ENCODE data around the gene TSLP.
A peak's percentile ranks its signal among the peaks of the same experiment; 100 is the strongest.

TSLP gene

GRCh38 chr5:111071413-111071812, at the start of gene TSLP:
TSLP (plus strand) TSS chr5:111071713; CDS start chr5:111071891, 178 bp downstream.
- no peak for DNase-seq (ENCODE audit: low spot score)

DNA sequence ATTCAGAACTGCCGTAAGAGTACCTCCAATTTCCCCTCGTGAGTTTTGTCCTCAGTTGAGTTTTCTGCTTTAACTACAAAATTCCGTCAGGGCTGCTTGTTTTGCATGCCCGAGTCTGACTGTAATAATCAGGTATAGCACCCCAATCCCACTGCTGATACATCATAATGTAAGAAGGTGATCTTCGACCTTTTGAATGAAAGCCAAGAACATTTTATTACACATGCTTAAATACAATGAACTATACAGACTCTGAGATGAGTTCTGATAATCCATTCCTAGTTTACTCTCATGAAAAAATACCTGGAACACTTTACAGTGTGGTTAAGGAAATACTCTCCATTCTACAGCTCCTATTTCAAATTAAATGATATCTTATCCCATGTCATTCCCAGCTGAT, 49.2 kb upstream of the TSLP start:
- DNase-seq (ENCODE audit: low spot score): no peak

DNA sequence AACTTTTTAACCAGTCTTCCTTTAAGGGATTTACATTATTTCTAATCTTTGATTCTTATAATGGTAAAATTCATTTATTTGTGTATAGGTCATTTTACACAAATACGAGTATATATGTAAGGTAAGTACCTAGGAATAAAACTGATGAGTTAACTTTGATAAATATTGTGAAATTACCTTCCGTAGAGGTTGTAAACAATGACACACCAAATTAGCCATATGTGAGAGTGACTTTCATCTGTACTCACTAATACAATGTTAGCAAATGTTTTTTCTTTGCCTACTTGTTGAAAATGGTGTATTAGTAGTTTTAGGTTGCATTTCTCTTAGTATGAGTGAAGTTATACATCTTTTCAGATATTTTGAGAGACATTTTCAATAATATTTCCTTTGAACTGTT, 42.6 kb upstream of the TSLP start:
- DNase-seq (ENCODE audit: low spot score): no peak

DNA sequence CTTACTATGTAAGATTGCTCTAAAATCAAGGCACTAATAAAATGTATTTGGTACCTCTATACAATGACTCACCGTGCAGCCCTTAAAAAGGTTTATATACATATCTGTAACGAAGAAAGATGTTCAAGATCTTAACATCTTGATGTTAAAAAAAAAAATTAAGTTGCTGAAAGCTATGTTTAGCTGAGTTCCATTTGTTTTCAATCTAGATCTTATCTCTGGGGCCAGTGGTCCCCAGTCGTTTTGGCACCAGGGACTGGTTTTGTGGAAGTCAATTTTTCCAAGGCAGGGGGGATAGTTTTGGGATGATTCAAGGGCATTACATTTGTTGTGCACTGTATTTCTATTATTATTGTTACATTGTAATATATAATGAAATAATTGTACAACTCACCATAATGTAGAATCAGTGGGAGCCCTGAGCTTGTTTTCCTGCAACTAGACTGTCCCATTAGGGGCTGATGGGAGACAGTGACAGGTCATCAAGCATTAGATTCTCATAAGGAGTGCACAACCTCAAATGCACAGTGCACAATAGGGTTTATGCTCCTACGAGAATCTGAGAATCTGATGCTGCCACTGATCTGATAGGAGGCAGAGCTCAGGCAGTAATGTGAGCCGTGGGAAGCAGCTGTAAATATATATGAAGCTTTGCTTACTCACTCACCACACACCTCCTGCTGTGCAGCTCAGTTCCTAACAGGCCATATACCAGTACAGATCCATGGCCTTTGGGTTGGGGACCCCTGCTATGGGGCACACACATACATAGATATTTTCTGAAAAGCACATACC, 27.6 kb upstream of the TSLP start:
- no peak for DNase-seq (ENCODE audit: low spot score)

DNA sequence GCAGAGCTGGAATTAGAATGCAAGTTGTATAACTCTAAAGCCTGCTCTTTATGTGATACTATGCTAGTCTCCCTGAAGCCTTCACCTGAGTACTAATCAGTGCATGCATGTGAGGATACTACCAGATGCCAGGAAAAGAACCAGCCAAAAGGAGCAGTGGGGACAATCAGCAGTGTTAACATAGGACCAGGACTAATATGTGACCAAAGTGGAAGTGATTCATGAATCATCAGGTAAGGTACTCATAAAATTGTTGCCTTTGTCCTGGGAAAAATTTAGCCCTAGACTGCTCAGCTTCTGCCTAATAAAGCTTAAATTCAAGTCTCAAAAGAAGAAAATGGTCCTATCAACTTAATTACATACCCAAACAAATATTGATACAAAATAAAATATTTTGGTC, 13.4 kb upstream of the TSLP start:
- DNase-seq (ENCODE audit: low spot score): no peak

DNA sequence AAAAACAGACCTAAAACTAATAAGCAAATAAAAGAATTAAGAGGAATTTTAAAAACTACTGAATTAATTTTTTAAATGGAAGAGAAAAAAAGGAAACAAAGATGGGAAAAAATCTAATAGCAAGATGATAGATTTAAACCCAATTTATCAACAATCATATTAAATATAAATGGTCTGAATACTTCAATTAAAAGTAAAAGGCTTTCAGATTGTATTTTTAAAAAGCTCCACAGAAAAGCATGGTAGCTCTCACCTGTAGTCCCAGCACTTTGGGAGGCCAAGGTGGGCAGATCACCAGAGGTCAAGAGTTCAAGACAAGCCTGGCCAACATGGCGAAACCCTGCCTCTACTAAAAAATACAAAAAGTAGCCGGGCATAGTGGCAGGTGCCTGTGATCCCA, 11.3 kb upstream of the TSLP start:
- DNase-seq (ENCODE audit: low spot score): no peak

DNA sequence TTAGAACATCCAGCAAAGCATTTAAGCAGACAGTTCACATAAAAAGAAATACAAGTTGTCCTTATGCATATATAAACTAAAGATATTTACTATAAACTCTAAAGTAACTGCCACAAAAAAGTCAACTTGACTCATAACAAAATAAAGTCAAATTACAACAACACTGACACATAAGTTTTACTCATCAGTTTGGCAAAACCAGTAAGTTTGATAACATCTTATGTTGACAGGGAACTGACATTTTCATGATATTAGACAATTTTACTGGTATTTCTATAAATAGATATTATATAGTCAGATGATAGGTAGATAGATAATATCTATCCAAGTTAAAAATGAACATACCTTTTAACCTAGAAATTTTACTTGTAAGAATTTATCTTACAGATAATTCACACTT, 9.9 kb upstream of the TSLP start:
- DNase-seq (ENCODE audit: low spot score): no peak

GRCh38 chr5:111063709-111064322, 7.7 kb upstream of the TSLP start:
- DNase-seq (ENCODE audit: low spot score): no peak

DNA sequence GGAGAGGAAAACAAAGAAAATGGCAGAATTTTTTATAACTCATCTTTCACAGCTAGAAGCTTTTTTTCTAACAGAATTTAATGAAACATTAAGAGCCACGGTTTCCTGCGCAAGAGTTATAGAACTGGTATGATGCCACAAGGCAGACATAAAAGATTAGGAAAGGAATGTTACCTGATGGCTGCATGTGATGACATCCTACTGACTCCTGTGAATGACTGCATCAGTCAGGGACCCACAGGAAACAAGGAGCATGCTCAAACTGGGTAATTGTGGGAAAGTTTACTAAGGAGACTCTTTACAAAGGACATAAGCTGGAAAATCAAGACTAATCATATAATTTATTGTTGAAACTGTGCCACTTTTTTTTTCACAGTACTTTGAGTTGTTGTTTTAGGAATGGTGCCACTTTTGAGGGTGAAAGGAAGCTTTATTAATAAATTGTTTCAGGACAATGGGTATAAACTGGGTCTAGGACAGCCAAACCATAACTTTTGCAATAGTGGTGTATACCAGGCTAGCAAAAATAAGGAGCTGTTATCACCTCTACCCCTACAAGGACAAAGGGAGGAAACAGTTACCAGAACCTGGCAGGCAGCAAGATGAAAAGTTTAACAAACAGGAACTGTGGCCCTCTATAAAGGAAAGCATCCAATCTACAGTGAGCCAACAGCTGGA, 5.1 kb upstream of the TSLP start:
- no peak for DNase-seq (ENCODE audit: low spot score)

DNA sequence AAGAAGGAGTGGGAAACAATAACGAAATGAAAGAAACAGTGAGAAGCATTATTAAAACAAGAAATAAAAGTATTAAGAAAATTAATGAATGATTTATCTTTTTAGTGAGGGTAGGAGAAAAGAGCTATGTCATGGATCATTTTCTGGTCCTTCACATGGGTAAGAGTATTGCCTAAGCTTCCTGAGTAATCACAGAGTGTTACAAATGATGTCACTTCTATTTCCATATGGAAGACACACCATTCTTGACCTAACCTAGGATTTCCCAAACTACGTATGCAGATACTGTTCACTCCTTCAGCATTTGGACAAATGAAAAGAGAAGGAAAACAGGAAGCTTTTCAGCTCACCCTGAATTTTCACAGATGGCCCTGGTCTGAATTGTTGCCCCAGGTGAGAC, 3.3 kb upstream of the TSLP start:
- DNase-seq (ENCODE audit: low spot score): no peak

GRCh38 chr5:111069839-111070238, 1.7 kb upstream of the TSLP start:
- DNase-seq (ENCODE audit: low spot score): no peak

GRCh38 chr5:111070272-111071134, 1.0 kb upstream of the TSLP start:
- DNase-seq (ENCODE audit: low spot score): peak; percentile 77

DNA sequence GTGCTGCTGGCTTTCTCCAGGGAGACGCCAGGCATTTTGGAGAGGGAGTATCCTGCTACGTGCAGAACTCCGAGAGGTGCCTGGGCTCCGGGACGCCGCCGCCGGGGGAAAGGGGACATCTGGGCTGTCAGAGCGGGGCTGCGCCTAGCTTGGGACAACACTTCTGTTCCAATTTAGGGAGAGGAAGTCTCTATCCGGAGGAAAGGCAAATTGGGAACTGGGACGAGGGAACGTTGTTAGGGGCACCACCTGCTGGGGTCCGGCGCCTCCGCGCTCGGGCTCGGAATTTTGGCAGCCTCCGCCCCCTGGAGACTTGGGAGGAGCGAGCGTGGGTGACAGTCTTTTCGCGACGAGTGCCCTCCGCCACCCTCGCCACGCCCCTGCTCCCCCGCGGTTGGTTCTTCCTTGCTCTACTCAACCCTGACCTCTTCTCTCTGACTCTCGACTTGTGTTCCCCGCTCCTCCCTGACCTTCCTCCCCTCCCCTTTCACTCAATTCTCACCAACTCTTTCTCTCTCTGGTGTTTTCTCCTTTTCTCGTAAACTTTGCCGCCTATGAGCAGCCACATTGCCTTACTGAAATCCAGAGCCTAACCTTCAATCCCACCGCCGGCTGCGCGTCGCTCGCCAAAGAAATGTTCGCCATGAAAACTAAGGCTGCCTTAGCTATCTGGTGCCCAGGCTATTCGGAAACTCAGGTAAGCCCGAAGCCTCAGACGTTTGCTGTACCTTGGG, 1.6 kb downstream of the TSLP start:
- DNase-seq (ENCODE audit: low spot score): peak; percentile 78

GRCh38 chr5:111074244-111074643, 2.7 kb downstream of the TSLP start:
- DNase-seq (ENCODE audit: low spot score): no peak

DNA sequence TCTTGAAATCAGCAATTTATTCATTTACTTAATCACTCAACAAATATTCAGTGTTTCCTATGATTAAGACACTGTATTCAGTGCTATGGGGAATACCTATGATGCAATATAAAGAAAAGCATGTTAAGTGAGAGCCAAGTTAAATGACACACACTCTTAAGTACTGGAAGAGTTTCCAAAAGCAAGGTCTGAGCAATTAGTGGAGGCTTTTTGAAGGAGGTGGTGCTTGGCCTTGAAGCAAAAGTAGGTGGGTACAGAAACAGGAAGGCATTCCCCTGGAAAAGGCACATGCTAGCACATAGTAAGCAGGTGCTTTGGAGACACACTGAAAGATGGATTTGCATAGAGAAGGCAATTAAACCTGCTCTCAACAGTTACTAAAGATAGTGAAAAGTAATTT, 4.0 kb downstream of the TSLP start:
- DNase-seq (ENCODE audit: low spot score): no peak

- no peak for DNase-seq (ENCODE audit: low spot score)
These were observed 4.6 kb downstream of the TSLP start for GRCh38 chr5:111076091-111076490.

- DNase-seq (ENCODE audit: low spot score): no peak
These were observed 6.2 kb downstream of the TSLP start for GRCh38 chr5:111077678-111078077.

GRCh38 chr5:111079846-111080245, 8.3 kb downstream of the TSLP start:
- DNase-seq (ENCODE audit: low spot score): no peak

GRCh38 chr5:111083323-111083722, 11.8 kb downstream of the TSLP start:
- no peak for DNase-seq (ENCODE audit: low spot score)

DNA sequence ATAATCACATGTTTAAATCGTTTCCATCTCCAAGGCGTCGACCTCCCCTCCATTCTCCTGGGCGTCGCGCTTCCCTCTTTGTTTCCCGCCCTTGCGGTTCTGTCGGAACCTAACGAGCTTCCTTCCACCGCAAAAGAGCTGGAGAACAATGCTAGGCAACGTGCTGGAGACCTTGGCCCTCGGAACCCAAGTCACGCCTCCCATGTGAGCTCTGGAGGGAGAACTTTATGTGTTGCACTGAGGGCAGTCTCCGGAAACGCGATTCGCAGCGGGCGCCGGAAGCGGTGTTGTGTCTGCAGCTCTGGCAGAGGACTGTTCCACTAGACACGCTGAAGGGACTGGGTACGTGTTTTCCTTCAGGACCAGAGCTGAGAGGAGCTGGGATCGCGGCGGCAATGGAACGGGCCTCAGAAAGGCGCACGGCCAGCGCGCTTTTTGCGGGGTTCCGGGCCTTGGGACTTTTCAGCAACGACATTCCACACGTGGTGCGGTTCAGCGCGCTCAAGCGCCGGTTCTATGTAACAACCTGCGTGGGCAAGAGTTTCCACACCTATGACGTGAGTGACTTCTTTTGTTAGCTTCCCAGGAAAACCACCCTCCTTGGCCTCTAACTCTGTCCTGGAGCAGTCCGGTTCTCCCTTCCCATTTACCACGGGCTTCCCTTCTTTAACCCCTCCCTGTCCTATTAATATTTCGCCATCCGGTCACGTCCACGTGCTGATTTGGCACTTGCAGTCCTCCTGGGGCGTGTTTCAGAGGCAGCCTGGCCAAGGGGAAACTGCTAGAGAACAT, 20.7 kb downstream of the TSLP start, which contains the start of gene WDR36:
TSS of gene WDR36 (plus strand) at position 287 of the 792 bp plus-strand sequence. CDS start at position 396, 109 bp downstream.
- DNase-seq (ENCODE audit: low spot score): peak; percentile 92

- no peak for DNase-seq (ENCODE audit: low spot score)
These were observed 24.5 kb downstream of the TSLP start for GRCh38 chr5:111095982-111096381.
